ENCODE results near the gene DHRS4L2. TPM values are rescaled to one million over a fixed set of nuclear protein-coding genes. Genes with fewer than 3 reads are reported as not detected.
"Not testable (repeated sequence)": the region's sequence is repeated elsewhere in the genome, so short reads cannot be mapped to it uniquely, and the experiment has no call there.

DHRS4L2 gene
- total RNA-seq, 4 donors from 2014 or later, result 10.6 to 17.7 (median 15.2) TPM

- ATAC-seq (ENCODE audit: low FRiP score), result peak; percentile 82
- peak in 1 of 3 donors; percentile 13 for TF ChIP-seq CTCF (IDR thresholded peaks at IDR 0.05)
- peak; percentile 53 for DNase-seq (ENCODE audit: low spot score)
Observed at GRCh38 chr14:24036169-24036962, 47.6 kb downstream of the DHRS4L2 start.

GRCh38 chr14:24036963-24037657 is 48.4 kb downstream of the DHRS4L2 start:
- not testable (repeated sequence) for ATAC-seq (ENCODE audit: low FRiP score); DNase-seq (ENCODE audit: low spot score)

DNA sequence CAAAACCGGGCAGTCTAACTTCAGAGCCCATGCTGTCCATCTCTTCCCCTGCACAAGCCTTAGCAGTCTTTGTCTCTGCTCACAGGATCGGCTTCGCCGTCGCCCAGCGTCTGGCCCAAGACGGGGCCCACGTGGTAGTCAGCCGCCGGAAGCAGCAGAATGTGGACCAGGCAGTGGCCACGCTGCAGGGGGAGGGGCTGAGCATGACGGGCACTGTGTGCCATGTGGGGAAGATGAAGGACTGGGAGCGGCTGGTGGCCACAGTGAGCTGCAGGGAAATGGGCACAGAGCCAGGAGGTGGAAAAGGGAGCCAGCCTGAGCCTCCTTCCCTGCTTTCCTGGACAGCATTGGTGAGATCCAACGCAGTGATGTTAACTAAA is 48.9 kb downstream of the DHRS4L2 start:
- ATAC-seq (ENCODE audit: low FRiP score), result no peak
- DNase-seq (ENCODE audit: low spot score), result no peak
- no peak for TF ChIP-seq CTCF (IDR thresholded peaks at IDR 0.05)

- DNase-seq (ENCODE audit: low spot score) (no peak), ATAC-seq (ENCODE audit: low FRiP score) (no peak)
- no peak for TF ChIP-seq CTCF (IDR thresholded peaks at IDR 0.05)
Observed at GRCh38 chr14:24038686-24039085, 50.0 kb downstream of the DHRS4L2 start.

DNA sequence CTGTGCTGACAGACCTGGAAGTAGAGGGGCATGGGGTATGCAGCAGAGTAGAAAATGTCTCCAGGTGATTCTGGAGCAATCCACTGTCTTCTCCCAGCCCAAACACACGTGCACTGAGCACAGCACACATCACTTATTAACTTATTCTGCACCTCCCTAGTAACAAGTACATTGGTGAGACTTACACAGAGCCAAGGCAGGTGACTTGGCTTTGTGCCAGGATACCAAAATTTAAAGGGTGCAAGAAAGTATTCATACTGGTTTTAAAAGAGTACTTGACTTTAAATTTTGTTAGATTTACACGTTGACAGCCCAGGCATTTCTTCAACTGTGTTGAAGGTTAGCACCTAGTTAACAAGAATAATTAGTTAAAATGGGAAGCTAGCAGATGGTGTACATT is 52.0 kb downstream of the DHRS4L2 start:
- TF ChIP-seq CTCF (IDR thresholded peaks at IDR 0.05), result no peak
- DNase-seq (ENCODE audit: low spot score), result no peak
- ATAC-seq (ENCODE audit: low FRiP score), result no peak

- TF ChIP-seq CTCF (IDR thresholded peaks at IDR 0.05), result no peak
- no peak for ATAC-seq (ENCODE audit: low FRiP score)
- no peak for DNase-seq (ENCODE audit: low spot score)
Observed at GRCh38 chr14:24042746-24043145, 54.0 kb downstream of the DHRS4L2 start.

DNA sequence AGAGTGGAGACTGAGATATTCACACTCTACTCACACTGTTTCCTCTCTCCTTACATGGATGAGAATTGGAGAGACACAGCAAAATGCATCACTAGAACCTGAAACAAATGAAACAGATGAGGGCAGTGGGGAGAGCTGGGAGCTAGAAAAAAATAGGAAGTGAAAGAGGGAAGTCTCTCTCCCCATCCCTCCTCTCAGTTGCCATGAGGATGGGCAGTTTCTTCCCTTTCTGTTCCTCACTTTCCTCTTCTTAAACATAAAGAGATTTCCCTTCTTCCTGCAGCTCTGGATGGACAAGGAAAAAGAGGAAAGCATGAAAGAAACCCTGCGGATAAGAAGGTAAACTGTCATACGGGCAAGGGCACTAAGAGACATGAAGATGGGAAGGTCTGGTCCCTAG is 60.3 kb downstream of the DHRS4L2 start:
- ATAC-seq (ENCODE audit: low FRiP score); DNase-seq (ENCODE audit: low spot score): not testable (repeated sequence)

- not testable (repeated sequence) for DNase-seq (ENCODE audit: low spot score); ATAC-seq (ENCODE audit: low FRiP score)
Observed at GRCh38 chr14:24050753-24051152, 62.0 kb downstream of the DHRS4L2 start.
